ENCODE results near the gene GRIN1. TPM values are rescaled to one million over a fixed set of nuclear protein-coding genes. Genes with fewer than 3 reads are reported as not detected.
A peak's percentile ranks its signal among the peaks of the same experiment; 100 is the strongest.

GRIN1 gene
- total RNA-seq, 1 donor from 2014 or later: 0.53 TPM

DNA sequence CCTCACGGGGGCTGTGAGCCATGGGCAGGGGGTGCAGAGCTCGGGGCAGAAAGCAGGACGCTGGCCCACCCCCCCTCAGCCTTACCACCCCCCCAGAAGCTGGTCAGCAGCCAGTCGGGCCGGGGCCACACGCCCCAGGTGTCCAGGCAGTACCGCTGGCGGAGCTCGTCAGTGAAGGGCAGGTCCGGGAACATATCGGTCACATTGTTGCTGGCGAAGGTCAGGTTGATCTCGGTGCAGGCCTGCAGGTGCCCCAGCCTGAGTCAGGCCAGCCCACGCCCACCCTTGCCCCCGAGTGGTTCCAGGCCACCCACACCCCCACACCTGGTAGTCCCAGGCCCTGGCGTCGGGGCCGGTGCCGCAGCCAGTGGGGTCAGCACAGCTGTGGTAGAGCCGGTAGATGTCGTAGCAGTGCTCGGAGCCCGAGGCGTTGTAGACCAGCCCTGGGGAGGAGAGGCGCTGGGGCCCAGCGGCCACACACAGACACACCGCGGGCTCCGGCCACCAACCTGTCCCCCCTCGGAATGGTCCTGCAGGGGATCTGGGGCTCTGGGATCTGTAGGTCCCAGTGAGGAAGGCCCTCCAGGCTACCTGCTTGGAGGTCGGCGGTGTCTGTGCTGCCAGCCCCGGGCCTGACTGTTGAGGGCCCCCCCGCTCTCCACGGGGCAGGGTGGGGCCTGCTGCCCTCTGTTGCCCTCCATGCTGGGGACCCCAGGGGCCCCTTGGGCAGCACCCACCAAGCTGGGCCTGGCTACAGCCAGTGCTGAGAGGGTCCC, 27.0 kb upstream of the GRIN1 start:
- Histone ChIP-seq H3K36me3 (ENCODE audit: control insufficient read depth, insufficient read depth, low read length) (peaks cover 15% of the 10 kb centered on the region), H3K27me3 (ENCODE audit: control insufficient read depth, insufficient read depth, low read length) (peaks cover 2% of the 10 kb centered on the region), H3K4me3 (ENCODE audit: low read depth, low read length) (no peak overlapping the region)
- DNase-seq (ENCODE audit: low read depth): no peak
- no peak for TF ChIP-seq CTCF (IDR thresholded peaks at IDR 0.05; ENCODE audit: insufficient read depth, low read length, severe bottlenecking)
- no peak for FAIRE-seq

- Histone ChIP-seq H3K4me3 (ENCODE audit: low read depth, low read length) (no peak overlapping the region), H3K36me3 (ENCODE audit: control insufficient read depth, insufficient read depth, low read length) (peaks cover 13% of the 10 kb centered on the region), H3K27me3 (ENCODE audit: control insufficient read depth, insufficient read depth, low read length) (peaks cover 2% of the 10 kb centered on the region)
- no peak for TF ChIP-seq CTCF (IDR thresholded peaks at IDR 0.05; ENCODE audit: insufficient read depth, low read length, severe bottlenecking)
- FAIRE-seq (no peak), DNase-seq (ENCODE audit: low read depth) (no peak)
These were observed 26.2 kb upstream of the GRIN1 start for GRCh38 chr9:137112564-137113384.

GRCh38 chr9:137113385-137114159, 25.4 kb upstream of the GRIN1 start:
- DNase-seq (ENCODE audit: low read depth) (no peak), FAIRE-seq (no peak)
- H3K4me3 ChIP-seq (ENCODE audit: low read depth, low read length): peak overlapping the region; percentile 52
- TF ChIP-seq CTCF (IDR thresholded peaks at IDR 0.05; ENCODE audit: insufficient read depth, low read length, severe bottlenecking): no peak
- H3K36me3 ChIP-seq (ENCODE audit: control insufficient read depth, insufficient read depth, low read length): peaks cover 11% of the 10 kb centered on the region
- peaks cover 2% of the 10 kb centered on the region for H3K27me3 ChIP-seq (ENCODE audit: control insufficient read depth, insufficient read depth, low read length)

DNA sequence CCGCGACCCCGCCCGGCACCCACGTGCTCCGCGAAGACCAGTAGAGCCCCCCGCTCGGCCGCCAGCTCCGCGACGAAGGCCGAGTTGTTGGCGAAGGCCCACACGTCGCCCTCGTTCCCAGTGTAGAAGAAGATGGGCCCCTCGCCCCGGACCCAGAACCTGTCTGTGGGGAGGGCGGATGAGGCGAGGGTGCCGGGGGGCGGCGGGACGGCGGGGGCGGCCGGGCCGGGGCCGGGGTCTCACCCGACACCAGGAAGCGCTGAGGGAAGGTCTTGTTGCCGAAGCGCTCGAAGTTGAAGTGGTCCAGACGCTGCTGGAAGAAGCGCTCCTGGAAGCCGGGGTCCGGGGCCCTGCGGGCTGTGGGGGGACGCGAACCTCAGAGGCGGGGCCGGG, 24.7 kb upstream of the GRIN1 start:
- H3K27me3 ChIP-seq (ENCODE audit: control insufficient read depth, insufficient read depth, low read length): peaks cover 2% of the 10 kb centered on the region
- TF ChIP-seq CTCF (IDR thresholded peaks at IDR 0.05; ENCODE audit: insufficient read depth, low read length, severe bottlenecking): no peak
- H3K36me3 ChIP-seq (ENCODE audit: control insufficient read depth, insufficient read depth, low read length): peaks cover 11% of the 10 kb centered on the region
- FAIRE-seq (no peak), DNase-seq (ENCODE audit: low read depth) (no peak)
- H3K4me3 ChIP-seq (ENCODE audit: low read depth, low read length): peak overlapping the region; percentile 52

GRCh38 chr9:137114613-137115393, 24.2 kb upstream of the GRIN1 start, which contains the start of gene DPP7:
Gene DPP7 (minus strand): TSS chr9:137114733. CDS start chr9:137114713, 20 bp downstream.
- peaks cover 9% of the 10 kb centered on the region for H3K36me3 ChIP-seq (ENCODE audit: control insufficient read depth, insufficient read depth, low read length)
- FAIRE-seq (no peak), DNase-seq (ENCODE audit: low read depth) (no peak)
- H3K27me3 ChIP-seq (ENCODE audit: control insufficient read depth, insufficient read depth, low read length): peaks cover 2% of the 10 kb centered on the region
- no peak for TF ChIP-seq CTCF (IDR thresholded peaks at IDR 0.05; ENCODE audit: insufficient read depth, low read length, severe bottlenecking)
- H3K4me3 ChIP-seq (ENCODE audit: low read depth, low read length): peak within 1 kb of the TSS; percentile 52
